Glutamatergic neuron (in vitro differentiated cells): ENCODE results near the gene AEN. TPM values are rescaled to one million over a fixed set of nuclear protein-coding genes. Genes with fewer than 3 reads are reported as not detected.

Experiments used
- DNase-seq: peaks from one replicate; pipeline ENCODE4 v3.0.0; 2022
- H3K27ac Mint-ChIP-seq: one replicate; pipeline ENCODE4 v1.8.0; 2020; ENCODE audit warnings: mild to moderate bottlenecking, mixed read lengths, inconsistent platforms; ENCODE audit not compliant: unreplicated experiment
- H3K27me3 Mint-ChIP-seq: one replicate; pipeline ENCODE4 v1.8.0; 2020; ENCODE audit warnings: mild to moderate bottlenecking, moderate library complexity, mixed read lengths, inconsistent platforms; ENCODE audit not compliant: unreplicated experiment
- H3K36me3 Mint-ChIP-seq: one replicate; pipeline ENCODE4 v1.8.0; 2020; ENCODE audit warnings: mild to moderate bottlenecking, mixed read lengths, inconsistent platforms; ENCODE audit not compliant: unreplicated experiment
- H3K4me1 Mint-ChIP-seq: one replicate; pipeline ENCODE4 v1.8.0; 2020; ENCODE audit warnings: mild to moderate bottlenecking, low read depth, mixed read lengths, inconsistent platforms; ENCODE audit not compliant: unreplicated experiment
- H3K4me3 Mint-ChIP-seq: one replicate; pipeline ENCODE4 v1.8.0; 2020; ENCODE audit warnings: mild to moderate bottlenecking, mixed read lengths, inconsistent platforms; ENCODE audit not compliant: unreplicated experiment
- H3K9me3 Mint-ChIP-seq: one replicate; pipeline ENCODE4 v1.8.0; 2020; ENCODE audit warnings: mild to moderate bottlenecking, moderate library complexity, mixed read lengths, inconsistent platforms; ENCODE audit not compliant: unreplicated experiment
- CTCF ChIP-seq: fragments of 200-600 bp; sonication (generic); IDR thresholded peaks from one replicate; pipeline ENCODE4 v1.5.0; 2021; ENCODE audit not compliant: partially characterized antibody, unreplicated experiment
- total RNA-seq: library from RNA; stranded (reverse); fragmentation: NEBNext Ultra II Directional; extraction: Animal tissue kit (Norgen Biotek cat#: 25700); gene quantifications from one replicate; pipeline ENCODE4 v1.2.1, GENCODE V29; 2021; ENCODE audit not compliant: unreplicated experiment

AEN gene
- total RNA-seq, 1 donor from 2014 or later = 15.4 TPM

- H3K4me1 Mint-ChIP-seq = peaks cover 3% of the 10 kb centered on the region
- no peaks in the 10 kb centered on the region for H3K36me3 Mint-ChIP-seq
- no peak overlapping the region for H3K27ac Mint-ChIP-seq
- TF ChIP-seq CTCF = no peak
- no peak overlapping the region for H3K4me3 Mint-ChIP-seq
- DNase-seq = no peak
- H3K9me3 Mint-ChIP-seq = no peaks in the 10 kb centered on the region
- H3K27me3 Mint-ChIP-seq = peaks cover 2% of the 10 kb centered on the region
These were observed 31.5 kb downstream of the AEN start for GRCh38 chr15:88652456-88653199.

GRCh38 chr15:88653200-88654064 lies 32.3 kb downstream of the AEN start:
- Mint-ChIP-seq H3K36me3 (no peaks in the 10 kb centered on the region), H3K4me3 (no peak overlapping the region), H3K4me1 (no peaks in the 10 kb centered on the region), H3K27ac (no peak overlapping the region), H3K27me3 (peaks cover 2% of the 10 kb centered on the region), H3K9me3 (no peaks in the 10 kb centered on the region)
- no peak for TF ChIP-seq CTCF
- no peak for DNase-seq

- no peak for TF ChIP-seq CTCF
- no peaks in the 10 kb centered on the region for H3K4me1 Mint-ChIP-seq
- H3K9me3 Mint-ChIP-seq = no peaks in the 10 kb centered on the region
- no peak for DNase-seq
- no peaks in the 10 kb centered on the region for H3K36me3 Mint-ChIP-seq
- H3K27ac Mint-ChIP-seq = no peak overlapping the region
- peaks cover 6% of the 10 kb centered on the region for H3K27me3 Mint-ChIP-seq
- no peak overlapping the region for H3K4me3 Mint-ChIP-seq
These were observed 33.4 kb downstream of the AEN start for GRCh38 chr15:88654430-88655102.

GRCh38 chr15:88655103-88655553 lies 34.0 kb downstream of the AEN start:
- H3K27ac Mint-ChIP-seq = no peak overlapping the region
- DNase-seq = no peak
- TF ChIP-seq CTCF = no peak
- peaks cover 6% of the 10 kb centered on the region for H3K27me3 Mint-ChIP-seq
- H3K4me1 Mint-ChIP-seq = no peaks in the 10 kb centered on the region
- no peaks in the 10 kb centered on the region for H3K36me3 Mint-ChIP-seq
- no peaks in the 10 kb centered on the region for H3K9me3 Mint-ChIP-seq
- no peak overlapping the region for H3K4me3 Mint-ChIP-seq
